HG03469 (cell line): ENCODE results near the gene ARHGAP23.
"Not testable (repeated sequence)": the region's sequence is repeated elsewhere in the genome, so short reads cannot be mapped to it uniquely, and the experiment has no call there.

Source experiments
- ATAC-seq: cut with Tn5 transposase; IDR thresholded peaks from one replicate; pipeline ENCODE4 v1.9.1; 2021; ENCODE audit warnings: mild to moderate bottlenecking, moderate library complexity, moderate number of reproducible peaks; ENCODE audit not compliant: unreplicated experiment

Gene ARHGAP23

DNA sequence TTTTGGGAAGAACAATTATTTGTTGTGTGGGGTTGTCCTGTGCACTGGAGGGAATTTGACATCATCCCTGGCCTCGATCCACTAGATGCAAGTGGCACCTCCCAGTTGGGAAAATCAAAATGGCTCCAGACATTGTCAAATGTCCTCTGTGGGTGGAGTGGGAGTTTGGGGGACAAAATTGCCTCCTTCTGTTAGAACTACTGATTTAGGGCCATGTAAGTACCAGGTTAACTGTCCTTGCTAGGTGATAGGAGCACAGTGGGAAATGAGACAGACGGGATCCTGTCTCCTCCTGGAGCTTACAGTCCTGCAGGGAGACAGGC, 56.8 kb downstream of the ARHGAP23 start:
- no peak for ATAC-seq

DNA sequence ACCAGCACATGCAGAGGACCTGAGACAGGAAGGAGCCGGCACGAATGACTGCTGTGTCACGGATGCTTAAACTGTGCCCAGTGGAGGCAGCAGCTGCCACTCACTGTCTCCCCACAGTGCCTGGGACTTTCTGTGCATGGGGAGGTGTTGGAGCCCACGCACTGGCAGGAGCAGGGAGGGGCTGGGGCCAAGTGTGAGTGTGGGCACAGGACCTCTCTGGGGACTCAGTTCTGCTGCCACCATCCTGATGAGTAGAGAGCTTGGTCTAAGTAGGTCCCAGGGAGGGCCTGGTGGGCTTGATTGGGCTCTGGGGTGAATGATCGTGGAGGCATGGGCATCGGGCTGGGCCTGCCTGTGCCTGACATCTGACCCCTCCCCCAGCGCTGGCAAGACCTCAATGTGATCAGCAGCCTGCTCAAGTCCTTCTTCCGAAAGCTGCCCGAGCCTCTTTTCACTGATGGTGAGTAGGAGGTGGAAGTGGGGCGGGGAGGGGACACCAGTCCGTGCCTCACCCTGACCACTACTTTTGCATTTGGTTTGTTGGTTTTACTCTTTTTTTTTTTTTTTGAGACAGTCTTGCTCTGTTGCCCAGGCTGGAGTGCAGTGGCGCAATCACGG, 57.5 kb downstream of the ARHGAP23 start:
- ATAC-seq: peak; percentile 62

DNA sequence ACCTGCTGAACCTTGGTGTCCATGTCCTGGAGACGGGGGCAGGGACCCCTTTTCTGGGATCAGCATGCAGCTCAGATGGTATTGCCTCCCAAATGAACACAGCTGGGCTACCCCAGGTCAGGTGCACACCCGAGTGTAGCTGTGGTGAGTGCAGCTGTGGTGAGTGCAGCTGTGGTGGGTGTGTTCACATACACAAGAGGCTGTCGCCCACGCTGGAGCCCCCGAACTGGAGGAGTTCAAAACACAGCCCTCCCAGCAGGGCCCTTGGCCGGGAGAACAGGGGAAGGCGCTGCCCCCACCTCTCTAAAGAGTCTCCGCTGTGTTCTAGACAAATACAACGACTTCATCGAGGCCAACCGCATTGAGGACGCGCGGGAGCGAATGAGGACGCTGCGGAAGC, 61.5 kb downstream of the ARHGAP23 start:
- not testable (repeated sequence) for ATAC-seq

DNA sequence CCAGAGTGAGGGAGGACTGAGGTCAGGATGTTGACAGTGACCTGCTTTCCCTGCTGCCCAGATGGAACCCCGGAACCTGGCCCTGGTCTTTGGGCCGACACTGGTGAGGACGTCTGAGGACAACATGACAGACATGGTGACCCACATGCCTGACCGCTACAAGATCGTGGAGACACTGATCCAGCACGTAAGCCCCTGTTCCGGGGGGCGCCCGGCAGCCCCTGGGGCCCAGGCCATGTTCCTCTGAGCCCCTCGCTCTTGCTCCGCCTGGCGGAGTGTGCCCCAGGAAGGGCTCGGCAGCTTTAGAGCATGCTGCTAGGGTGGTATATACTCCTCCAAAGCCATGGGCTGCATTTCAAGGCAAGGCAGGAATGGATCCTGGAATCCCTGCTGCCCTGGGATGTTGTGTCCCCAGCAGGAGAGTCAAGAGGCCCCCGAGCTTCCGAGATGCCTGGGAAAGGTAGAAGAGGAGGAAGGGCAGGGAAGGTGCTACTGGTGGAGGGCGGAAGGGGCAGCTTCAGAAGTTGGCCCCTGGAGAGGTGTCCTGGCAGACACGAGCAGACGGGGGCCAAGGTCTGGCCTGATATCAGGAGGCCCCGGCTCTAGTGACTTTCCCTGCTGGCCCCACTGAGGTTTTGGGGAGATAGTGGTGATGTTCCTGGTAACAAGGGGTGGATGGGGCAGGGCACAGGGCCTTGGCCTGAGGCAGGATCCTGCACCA, 63.2 kb downstream of the ARHGAP23 start:
- ATAC-seq: not testable (repeated sequence)

DNA sequence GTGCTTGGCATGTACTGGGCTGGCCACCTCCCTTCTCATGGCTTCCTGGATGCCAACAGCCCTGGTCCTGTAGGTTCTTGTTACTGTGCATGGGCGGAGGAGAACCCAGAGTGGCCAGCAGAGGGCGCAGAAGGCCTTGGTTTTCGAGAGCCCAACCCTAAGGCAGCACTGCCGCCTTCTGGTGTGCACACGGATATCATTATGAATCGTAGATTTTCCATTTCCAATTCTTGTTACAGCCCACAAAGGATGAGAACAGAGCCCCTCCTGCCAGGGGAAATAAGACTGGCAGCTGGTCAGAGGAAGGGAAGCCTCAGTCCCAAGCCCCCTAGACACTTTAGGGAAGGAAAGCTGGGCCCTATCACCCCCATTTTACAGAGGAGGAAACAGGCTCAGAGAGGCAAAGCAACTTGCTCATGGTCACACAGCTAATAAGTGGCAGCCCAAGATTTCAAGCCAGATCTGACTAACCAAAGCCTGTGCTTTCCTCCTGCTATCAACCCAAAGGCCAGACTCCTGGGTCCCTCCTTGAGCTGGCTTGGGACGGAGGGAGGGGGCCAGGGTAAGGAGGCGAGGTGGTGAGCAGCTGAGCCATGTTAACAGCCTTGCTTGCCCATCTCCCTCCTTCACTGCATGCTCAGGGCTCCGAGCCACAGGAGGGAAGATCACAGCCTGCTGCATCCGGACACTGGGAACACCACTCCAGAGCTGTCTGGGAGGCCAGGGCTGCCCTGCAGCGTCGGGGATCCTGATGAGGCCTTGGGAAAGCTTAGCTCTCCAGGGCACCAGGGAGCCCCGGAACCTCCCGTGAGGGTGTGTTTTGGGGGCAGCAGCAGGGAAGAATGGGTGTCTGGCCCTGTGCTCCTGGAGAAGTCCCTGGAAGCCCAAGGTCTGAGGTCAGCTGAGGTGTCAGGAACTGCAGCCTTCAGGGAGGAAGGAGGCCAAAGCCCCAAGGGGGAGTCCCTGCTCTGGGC, 64.1 kb downstream of the ARHGAP23 start:
- ATAC-seq: not testable (repeated sequence)

DNA sequence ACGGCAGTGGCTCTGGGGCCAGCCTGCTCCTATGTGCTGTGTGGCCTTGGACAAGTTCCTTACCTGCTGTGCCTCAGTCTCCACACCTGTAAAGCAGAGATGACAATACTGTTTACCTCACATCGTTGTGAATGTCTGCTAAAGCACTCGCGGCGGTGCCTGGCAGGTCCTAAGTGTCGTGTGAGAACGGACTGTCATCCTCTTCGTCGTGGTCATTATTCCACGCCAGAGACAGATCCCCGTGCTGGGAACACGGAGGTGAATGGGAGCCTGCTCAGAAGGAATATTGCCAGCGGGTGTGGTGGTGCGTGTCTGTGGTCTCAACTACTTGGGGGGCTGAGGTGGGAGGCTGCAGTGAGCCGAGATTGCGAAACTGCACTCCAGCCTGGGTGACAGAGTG, 65.9 kb downstream of the ARHGAP23 start:
- not testable (repeated sequence) for ATAC-seq

DNA sequence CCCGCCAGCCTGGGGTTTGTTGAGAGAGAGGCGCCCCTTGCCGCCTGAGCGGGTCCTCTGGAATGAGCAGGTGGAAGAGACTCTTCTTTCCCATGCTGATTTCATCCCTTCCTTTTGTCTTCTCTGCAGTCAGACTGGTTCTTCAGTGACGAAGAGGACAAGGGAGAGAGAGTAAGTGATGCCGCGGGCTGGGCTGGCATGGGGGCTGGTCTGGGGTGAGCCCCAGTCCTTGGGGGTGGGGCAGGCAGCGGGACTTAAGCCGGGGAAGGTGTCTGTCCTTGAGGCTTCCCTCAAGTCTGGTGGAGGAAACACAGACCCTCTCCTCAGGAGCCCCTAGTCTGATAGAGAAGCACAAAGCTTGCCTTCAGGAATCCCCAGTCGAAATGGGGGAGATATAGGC, 69.4 kb downstream of the ARHGAP23 start:
- not testable (repeated sequence) for ATAC-seq

DNA sequence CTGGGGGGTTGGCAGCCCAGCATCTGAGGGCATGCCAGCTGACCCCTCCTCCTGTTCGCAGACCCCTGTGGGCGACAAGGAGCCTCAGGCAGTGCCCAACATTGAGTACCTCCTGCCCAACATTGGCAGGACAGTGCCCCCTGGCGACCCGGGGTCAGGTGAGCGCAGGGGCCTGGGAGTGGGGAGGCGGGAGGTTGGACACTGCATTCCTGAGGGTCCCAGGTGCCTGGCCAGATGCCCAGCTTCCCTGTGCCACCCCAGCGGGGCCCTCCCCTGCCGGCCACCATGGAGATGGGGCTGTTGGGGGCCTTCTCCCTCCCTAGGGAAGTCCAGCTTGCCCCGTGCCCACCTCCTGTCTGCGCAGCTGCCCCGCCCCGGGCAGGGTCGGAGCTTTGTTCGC, 70.1 kb downstream of the ARHGAP23 start:
- ATAC-seq: no peak

DNA sequence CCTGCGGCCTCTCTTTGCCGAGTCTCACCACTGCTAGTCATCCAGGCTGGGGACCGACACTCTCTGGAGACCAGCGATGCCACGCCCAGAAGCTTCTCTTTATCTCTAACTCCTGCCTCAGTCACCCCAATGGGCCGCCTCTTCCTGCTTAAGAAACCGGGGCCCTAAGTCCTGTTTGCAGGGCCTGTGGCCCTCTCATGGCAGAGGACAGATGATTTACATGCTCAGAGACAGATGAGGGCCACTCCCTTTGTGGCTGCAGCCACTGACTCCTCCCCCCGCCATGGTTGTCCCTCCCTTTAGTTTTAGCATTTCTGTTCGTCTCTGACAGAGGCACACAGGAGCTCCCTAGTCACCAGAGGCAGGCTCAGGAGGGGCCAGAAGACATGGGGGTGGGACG, 71.0 kb downstream of the ARHGAP23 start:
- not testable (repeated sequence) for ATAC-seq

DNA sequence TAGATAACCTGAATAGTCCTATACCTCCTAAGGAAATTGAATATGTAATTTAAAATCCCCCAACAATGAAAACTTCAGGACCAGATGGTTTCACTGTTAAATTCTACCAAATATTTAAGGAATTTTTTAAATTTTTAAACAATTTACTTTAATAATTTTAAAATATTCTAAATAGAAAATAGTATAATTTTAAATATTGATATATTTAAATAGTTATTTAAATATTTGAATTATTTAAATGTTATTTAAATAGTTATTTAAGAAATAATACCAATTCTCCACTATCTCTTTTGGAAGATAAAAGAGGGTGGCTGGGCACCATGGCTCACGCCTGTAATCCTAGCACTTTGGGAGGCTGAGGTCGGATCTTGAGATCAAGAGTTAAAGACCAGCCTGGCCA, 73.5 kb downstream of the ARHGAP23 start:
- ATAC-seq: not testable (repeated sequence)

DNA sequence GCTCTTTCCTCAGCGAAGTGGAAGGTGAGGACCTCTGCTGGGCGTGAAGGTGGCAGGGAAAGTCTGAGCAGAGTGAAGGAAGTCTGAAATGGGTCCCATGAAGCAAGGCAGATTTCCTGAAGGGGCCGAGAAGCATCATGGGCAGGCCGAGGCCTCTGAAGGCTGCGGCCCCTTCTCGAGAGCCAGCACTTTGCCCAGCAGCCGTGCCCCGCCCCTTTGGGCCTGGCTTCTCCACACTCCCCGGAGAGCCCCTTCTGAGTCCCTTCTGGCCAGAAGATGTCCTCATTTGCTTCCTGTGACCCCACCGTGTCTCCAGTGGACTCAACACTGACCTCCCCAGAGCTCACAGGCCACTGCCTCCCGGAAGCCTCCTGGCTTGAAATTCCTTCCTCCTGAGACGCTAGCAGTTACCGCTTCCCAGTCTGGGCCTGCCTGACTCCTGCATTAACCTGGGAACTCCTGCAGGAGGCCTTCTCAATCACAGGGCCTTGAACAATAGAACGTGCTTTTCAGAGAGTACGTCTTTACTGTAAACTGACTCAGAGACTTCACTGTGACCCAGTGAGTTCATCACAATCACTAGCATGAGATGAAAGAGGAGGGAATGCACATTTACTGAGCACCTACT, 75.1 kb downstream of the ARHGAP23 start:
- not testable (repeated sequence) for ATAC-seq

DNA sequence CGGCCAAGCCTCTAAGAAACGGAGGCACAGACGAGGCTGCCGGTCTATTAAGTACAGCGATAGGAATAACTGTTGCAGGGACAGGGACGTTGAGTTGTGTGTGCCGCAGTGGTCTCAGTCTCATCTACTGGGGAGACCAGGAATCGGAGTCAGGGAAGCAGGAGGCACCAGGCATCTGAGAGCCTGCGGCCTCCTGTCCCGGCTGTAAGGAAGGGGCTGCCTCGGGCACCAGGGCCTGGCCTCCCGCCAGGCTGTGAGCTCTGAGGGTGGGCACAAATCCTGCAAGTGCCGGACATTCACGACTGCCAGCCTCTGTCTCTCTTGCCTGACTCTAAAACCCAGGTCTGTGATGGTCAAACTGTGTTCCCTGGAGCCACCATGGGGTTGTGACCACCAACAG, 76.0 kb downstream of the ARHGAP23 start:
- ATAC-seq: no peak

DNA sequence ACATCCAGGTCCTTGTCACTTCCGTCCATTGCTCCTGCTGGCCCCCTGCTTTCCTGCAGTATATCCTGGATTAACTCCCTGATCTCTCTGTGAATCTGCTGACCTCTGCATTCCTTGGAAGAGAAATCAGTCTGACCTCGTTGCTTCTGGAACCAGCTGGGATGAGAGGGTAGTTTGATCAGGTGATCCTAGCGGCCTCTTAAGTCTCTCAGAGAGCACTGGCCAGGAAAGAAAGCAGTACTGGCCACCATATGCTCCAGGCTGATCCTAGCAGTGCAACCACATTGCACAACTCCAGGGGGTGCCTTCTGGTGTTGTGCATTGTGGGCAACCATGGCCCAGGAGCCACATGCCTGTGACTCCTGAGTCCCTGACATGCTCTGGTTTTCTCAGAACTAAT, 79.2 kb downstream of the ARHGAP23 start:
- ATAC-seq: no peak

DNA sequence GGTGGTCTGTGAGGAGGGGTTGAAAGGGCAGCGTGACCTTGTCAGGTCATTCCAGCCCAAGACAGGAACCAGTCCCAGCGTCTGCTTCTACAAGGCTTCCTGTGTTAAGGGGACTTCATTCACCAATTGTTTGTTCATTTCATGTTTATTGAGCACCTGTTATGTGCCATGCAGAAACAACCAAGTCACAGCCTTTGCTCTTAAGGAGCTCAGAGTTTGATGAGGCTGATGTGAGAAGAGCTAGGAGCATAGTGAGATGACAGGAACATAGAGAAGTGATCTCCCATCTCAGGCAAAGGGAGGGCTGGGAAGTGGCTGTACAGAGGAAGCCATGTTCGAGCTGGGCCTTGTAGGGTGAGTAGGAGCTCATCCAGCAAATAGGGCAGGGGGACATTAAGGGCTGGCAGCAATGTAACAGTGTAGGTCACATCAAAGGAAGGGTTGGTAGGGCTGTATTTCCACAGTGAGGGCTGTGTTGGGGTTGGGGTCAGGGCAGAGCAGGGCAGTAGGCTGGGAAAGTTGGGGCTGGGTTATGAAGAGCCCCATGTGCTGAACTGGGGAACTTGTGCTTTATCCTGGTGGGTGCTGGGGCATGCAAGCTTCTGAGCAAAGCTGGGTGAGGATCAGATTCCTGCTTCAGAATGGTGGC, 79.8 kb downstream of the ARHGAP23 start:
- ATAC-seq: no peak

DNA sequence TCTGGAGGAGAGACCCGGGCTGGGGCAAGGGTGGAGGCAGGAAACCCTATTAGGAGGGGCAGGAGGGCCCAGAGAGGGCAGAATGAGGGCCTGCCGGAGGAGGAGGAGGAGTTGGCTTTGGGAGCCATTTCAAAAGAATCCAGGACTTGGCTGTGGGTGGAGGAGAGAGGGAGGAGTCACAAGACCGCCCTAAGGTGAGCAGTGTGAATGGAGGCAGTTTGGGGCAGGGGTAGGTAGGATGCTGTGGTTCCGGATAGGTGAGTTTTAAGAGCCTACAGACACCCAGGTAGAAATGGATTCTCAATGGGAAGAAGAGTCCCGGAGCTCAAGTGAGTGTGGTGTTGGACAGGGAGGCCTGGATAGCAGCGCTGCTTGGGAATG, 80.3 kb downstream of the ARHGAP23 start:
- ATAC-seq: no peak

DNA sequence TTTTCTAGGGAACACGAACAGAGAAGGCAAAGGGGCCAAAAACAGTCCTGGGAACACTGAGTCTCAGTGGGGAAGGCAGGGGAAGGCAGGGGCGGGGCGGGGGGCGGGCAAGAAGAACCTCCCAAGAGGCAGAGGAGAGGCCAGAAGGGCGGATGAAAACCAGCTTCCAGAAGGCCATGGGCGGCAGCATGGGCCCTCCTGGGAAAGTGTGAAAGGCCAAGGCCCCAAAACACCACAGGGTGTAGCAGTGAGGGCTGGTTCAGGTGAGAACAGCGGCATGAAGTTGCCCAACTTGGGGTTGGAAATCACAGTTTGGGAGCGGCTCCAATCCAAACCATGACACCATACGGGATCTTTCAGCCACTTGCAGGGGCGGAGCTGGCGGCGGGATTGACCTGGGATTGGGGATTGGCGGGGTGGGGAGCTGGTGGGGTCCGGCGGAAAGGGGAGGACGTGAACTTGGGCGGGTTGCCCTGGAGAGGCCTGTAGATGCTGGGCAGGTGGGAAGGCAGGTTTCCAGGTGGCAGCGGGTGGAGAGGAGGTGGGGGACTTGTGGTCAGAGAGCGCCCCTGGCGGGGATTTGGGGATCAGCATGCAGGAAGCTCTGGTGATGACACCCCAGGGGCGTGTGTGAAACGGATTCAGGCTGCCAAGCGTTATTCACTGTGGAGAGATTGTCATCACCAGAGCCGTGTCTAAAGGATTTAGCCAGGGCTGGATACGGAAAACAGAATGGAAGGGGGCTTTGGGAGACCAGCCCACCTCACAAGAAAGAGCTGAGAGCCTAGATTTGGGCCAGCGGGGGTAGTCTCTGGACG, 80.9 kb downstream of the ARHGAP23 start:
- ATAC-seq: no peak

DNA sequence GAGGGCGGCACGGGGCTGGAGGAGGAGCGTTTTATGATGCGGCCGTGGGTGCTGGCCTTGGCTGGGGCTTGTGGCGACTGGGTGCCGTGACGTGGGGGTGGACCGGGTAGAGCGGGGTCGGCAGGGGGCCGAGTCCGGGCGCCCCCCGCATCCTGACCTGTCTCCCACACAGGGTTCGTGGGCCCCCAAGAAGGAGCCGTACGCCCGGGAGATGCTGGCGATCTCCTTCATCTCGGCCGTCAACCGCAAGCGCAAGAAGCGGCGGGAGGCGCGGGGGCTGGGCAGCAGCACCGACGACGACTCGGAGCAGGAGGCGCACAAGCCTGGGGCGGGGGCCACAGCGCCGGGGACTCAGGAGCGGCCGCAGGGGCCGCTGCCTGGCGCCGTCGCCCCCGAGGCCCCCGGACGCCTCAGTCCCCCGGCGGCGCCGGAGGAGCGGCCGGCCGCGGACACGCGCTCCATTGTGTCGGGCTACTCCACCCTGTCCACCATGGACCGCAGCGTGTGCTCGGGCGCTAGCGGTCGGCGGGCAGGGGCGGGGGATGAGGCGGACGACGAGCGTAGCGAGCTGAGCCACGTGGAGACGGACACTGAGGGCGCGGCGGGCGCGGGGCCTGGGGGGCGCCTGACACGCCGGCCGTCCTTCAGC, 81.6 kb downstream of the ARHGAP23 start:
- ATAC-seq: no peak

DNA sequence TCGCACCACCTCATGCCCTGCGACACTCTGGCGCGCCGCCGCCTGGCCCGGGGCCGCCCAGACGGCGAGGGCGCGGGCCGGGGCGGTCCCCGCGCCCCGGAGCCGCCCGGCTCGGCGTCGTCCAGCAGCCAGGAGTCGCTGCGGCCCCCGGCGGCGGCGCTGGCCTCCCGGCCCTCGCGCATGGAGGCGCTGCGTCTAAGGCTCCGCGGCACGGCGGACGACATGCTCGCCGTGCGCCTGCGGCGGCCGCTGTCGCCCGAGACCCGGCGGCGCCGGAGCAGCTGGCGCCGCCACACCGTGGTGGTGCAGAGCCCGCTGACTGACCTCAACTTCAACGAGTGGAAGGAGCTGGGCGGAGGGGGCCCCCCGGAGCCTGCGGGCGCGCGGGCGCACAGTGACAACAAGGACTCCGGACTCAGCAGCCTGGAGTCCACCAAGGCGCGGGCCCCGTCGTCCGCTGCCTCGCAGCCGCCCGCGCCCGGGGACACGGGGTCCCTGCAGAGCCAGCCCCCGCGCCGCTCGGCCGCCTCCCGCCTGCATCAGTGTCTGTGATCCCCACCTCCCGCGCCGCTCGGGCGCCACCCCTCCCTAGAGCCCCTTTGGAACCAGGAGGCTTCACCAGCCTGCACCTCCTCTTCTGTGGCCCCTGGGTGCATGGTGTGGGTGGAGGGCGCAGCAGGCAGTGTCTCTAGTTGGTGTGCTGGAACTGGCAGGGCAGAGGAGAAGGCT, 82.3 kb downstream of the ARHGAP23 start:
- no peak for ATAC-seq
